K562 (cell line): ENCODE measurements around the gene HS2ST1. TPM values are rescaled to one million over a fixed set of nuclear protein-coding genes. Genes with fewer than 3 reads are reported as not detected.

Experiments
- ARID4B ChIP-seq: sonication (generic); formaldehyde crosslinking; IDR thresholded peaks from 2 replicates; pipeline ENCODE4 v1.8.0; 2022; ENCODE audit warnings: mild to moderate bottlenecking, missing genetic modification reagents
- CREB3L1 ChIP-seq: fragments of 450-650 bp; IDR thresholded peaks from 2 replicates; pipeline ENCODE4 v1.6.1; 2014; ENCODE audit warnings: low read depth, mild to moderate bottlenecking, moderate library complexity, borderline replicate concordance
- CUX1 ChIP-seq: fragments of 200-800 bp; sonication (Bioruptor generic); IDR thresholded peaks from 2 replicates; pipeline ENCODE4 v1.6.1; 2016; ENCODE audit warnings: missing genetic modification characterization, missing compliant biosample characterization
- FOS ChIP-seq: IDR thresholded peaks from 3 replicates; pipeline ENCODE4 v1.6.1; 2011; ENCODE audit not compliant: insufficient read length; ENCODE audit errors: extremely low read depth
- HLTF ChIP-seq: fragments of 450-650 bp; IDR thresholded peaks from 2 replicates; pipeline ENCODE4 v1.6.1; 2016
- HMG20B ChIP-seq: fragments of 250-450 bp; sonication (Bioruptor Pico); IDR thresholded peaks from 2 replicates; pipeline ENCODE4 v1.5.0; 2021; ENCODE audit warnings: mild to moderate bottlenecking
- JUN ChIP-seq, 2 experiments: sonication (generic) in 1 of 2; formaldehyde crosslinking in 1 of 2; IDR thresholded peaks; 2 replicates each; pipeline versions ENCODE4 v1.6.1 to v1.8.0; 2012 to 2022; ENCODE audit warnings: borderline replicate concordance in 2 of 2, mild to moderate bottlenecking in 2 of 2, improper control_type of control experiment in 1 of 2, low read depth in 1 of 2, low read length in 1 of 2, missing genetic modification reagents in 1 of 2
- MEF2D ChIP-seq: conservative IDR thresholded peaks from 2 replicates; pipeline ENCODE4 v1.6.1; 2016; ENCODE audit warnings: low read depth, missing genetic modification characterization, missing compliant biosample characterization
- MTA3 ChIP-seq: fragments of 450-650 bp; formaldehyde crosslinking; IDR thresholded peaks from 2 replicates; pipeline ENCODE4 v1.6.1; 2017; ENCODE audit warnings: mild to moderate bottlenecking, borderline replicate concordance
- MXI1 ChIP-seq: IDR thresholded peaks from 2 replicates; pipeline ENCODE4 v1.6.1; 2011; ENCODE audit warnings: low read depth, mild to moderate bottlenecking, improper control_type of control experiment, low read length
- RBM17 ChIP-seq: fragments of 200-400 bp; formaldehyde crosslinking; IDR thresholded peaks from 2 replicates; pipeline ENCODE4 v1.6.1; 2017; ENCODE audit warnings: low read depth, mild to moderate bottlenecking, low read length, borderline replicate concordance
- SNIP1 ChIP-seq: fragments of 450-650 bp; IDR thresholded peaks from 2 replicates; pipeline ENCODE4 v1.7.1; 2017; ENCODE audit warnings: low read depth, mild to moderate bottlenecking
- THRAP3 ChIP-seq: fragments of 450-650 bp; IDR thresholded peaks from 2 replicates; pipeline ENCODE4 v1.6.1; 2016; ENCODE audit warnings: mild to moderate bottlenecking, inconsistent platforms, borderline replicate concordance
- XRCC5 ChIP-seq: fragments of 200-400 bp; formaldehyde crosslinking; IDR thresholded peaks from 2 replicates; pipeline ENCODE4 v1.6.1; 2017; ENCODE audit warnings: low read depth, mild to moderate bottlenecking, low read length
- ZNF75A ChIP-seq: fragments of 450-650 bp; formaldehyde crosslinking; IDR thresholded peaks from 2 replicates; pipeline ENCODE4 v1.4.0; 2020; ENCODE audit warnings: mild to moderate bottlenecking
- ZNF79 ChIP-seq: fragments of 250-450 bp; sonication (Bioruptor Pico); IDR thresholded peaks from 2 replicates; pipeline ENCODE4 v1.4.0; 2020; ENCODE audit warnings: low read depth, mild to moderate bottlenecking, moderate library complexity
- ZNF830 ChIP-seq: fragments of 250-450 bp; sonication (Bioruptor Pico); IDR thresholded peaks from 2 replicates; pipeline ENCODE4 v1.5.0; 2021; ENCODE audit warnings: mild to moderate bottlenecking
- polyA plus RNA-seq, 8 experiments: library from polyadenylated mRNA; depleted of rRNA in 4 of 8; stranded (reverse) in 5 of 8; unstranded in 3 of 8; fragments of >200 nt; fragmentation: Nextera tagmentation in 2 of 8; fragmentation: Illumina TruSeq in 1 of 8; extraction: Ambion mirVana in 2 of 8; extraction: Trizol in 1 of 8; gene quantifications; 2 replicates each; pipeline versions ENCODE4 v1.2.1 to v1.2.3, GENCODE V29; 2011 to 2014; ENCODE audit warnings: inconsistent platforms in 1 of 8, missing spikeins in 1 of 8
- total RNA-seq, 7 experiments: library from RNA; depleted of rRNA in 6 of 7; stranded (reverse); fragments of >200 nt in 6 of 7; fragmentation: Illumina TruSeq in 2 of 7; extraction: Trizol in 2 of 7; gene quantifications; 2 replicates each; pipeline versions ENCODE4 v1.2.1 to v1.2.3, GENCODE V29; 2011 to 2021; ENCODE audit warnings: low replicate concordance in 1 of 7

Gene HS2ST1
- total and polyA plus RNA-seq, 9 of the 15 experiments (the other 6 are each of a cell fraction or from before 2014, with no cell fraction given), result 7.7 to 43.3 (median 25.8) TPM

GRCh38 chr1:86993269-86993985, 79.0 kb downstream of the HS2ST1 start (continued):
- TF ChIP-seq ZNF75A (CRISPR knock-in tag), result no peak
- TF ChIP-seq JUN (IDR thresholded peaks at IDR 0.05; ENCODE audit: borderline replicate concordance, low read depth, low read length), result 0 out of 2 replicates have a peak, but pooled peaks have one; percentile 52
- no peak for TF ChIP-seq JUN (CRISPR knock-in tag; IDR thresholded peaks at IDR 0.05; ENCODE audit: borderline replicate concordance)
- no peak for TF ChIP-seq ZNF830
- TF ChIP-seq XRCC5, result no peak
- no peak for TF ChIP-seq CREB3L1
- no peak for TF ChIP-seq FOS
- peak; percentile 58; the same call in 1 of the 2 replicates for TF ChIP-seq MTA3
- no peak for TF ChIP-seq HLTF
- no peak for TF ChIP-seq RBM17
- TF ChIP-seq ZNF79, result no peak
- TF ChIP-seq MXI1, result no peak
- TF ChIP-seq HMG20B (CRISPR knock-in tag), result no peak
- no peak for TF ChIP-seq CUX1 (CRISPR knock-in tag)
- TF ChIP-seq SNIP1, result no peak
- no peak for TF ChIP-seq ARID4B (CRISPR knock-in tag)
- TF ChIP-seq MEF2D (tag), result no peak
- TF ChIP-seq THRAP3, result no peak
